GM12892 (cell line): ENCODE data around the gene MYD88.

Experiments used
- POLR2A ChIP-seq: IDR thresholded peaks from 2 replicates; pipeline ENCODE4 v1.6.1; 2011; ENCODE audit warnings: low read depth, low read length, control low read depth
- POLR2AphosphoS5 ChIP-seq: IDR thresholded peaks from 2 replicates; pipeline ENCODE4 v1.6.1; 2011; ENCODE audit warnings: low read depth, low read length, control low read depth
- TAF1 ChIP-seq: IDR thresholded peaks from 2 replicates; pipeline ENCODE4 v1.6.1; 2011; ENCODE audit warnings: low read depth, mild to moderate bottlenecking, control low read depth, low read length, borderline replicate concordance

GRCh38 chr3:38154625-38155255, 16.3 kb downstream of the MYD88 start:
- TF ChIP-seq TAF1 (no peak), POLR2A (no peak), POLR2AphosphoS5 (no peak)
